ENCODE results near the gene KLK15.

KLK15 gene

DNA sequence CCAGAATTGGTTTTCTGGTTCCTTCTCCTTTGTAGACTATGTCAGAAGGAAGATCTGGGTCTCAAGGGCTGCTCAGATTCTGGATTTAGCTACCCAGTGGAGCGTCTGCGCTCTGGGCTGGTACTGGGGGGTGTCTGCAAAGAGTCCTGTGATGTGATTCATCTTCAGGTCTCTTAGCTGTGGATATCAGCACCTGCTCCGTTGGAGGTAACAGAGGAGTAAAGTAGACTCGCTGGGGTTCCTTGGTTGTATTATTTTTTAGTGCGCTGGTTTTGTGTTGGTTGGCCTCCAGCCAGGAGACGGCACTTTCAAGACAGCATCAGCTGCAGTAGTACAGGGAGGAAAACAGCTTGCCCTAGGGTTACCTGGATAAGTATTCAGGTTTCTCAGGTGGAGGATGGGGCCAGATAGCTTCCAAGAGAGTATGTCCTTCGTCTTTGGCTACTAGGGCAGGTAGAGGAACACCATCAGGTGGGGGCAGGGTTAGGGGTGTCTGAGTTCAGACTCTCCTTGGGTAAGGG lies 10.4 kb upstream of the KLK15 start:
- DNase-seq (ENCODE audit: low read depth) = no peak

DNA sequence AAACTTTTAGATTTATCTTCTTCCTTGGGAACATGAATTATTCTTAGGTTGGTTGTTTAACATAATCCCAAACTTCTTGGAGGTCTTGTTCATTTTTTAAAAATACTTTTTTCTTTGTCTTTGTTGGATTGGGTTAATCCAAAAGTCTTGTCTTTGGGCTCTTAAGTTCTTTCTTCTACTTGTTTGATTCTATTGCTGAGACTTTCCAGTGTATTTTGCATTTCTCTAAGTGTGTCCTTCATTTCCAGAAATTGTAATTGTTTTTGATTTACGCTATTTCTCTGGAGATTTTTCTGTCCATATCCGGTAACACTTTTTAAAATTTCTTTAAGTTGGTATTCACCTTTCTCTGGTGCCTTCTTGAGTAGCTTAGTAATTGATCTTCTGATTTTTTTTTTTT lies 9.8 kb upstream of the KLK15 start:
- DNase-seq (ENCODE audit: low read depth) = no peak

DNA sequence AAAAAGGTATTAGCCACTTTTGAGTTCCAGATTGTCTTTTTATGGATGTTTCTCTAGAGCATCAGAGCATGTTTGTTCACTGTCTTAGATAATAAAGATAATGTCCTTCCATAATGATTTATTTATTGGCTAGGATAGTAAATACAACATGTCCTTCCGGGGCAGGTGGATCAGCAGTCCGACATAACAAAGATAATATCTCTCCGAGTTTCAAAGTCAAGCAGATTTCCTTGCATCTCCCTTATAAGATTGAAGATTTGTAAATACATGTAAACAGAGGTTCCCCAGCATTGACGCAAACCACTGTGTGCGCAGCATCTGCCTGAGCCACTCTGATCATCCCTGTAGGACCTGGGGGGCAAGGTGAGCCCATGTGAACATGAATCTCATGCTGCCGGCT lies 8.8 kb upstream of the KLK15 start:
- no peak for DNase-seq (ENCODE audit: low read depth)

DNA sequence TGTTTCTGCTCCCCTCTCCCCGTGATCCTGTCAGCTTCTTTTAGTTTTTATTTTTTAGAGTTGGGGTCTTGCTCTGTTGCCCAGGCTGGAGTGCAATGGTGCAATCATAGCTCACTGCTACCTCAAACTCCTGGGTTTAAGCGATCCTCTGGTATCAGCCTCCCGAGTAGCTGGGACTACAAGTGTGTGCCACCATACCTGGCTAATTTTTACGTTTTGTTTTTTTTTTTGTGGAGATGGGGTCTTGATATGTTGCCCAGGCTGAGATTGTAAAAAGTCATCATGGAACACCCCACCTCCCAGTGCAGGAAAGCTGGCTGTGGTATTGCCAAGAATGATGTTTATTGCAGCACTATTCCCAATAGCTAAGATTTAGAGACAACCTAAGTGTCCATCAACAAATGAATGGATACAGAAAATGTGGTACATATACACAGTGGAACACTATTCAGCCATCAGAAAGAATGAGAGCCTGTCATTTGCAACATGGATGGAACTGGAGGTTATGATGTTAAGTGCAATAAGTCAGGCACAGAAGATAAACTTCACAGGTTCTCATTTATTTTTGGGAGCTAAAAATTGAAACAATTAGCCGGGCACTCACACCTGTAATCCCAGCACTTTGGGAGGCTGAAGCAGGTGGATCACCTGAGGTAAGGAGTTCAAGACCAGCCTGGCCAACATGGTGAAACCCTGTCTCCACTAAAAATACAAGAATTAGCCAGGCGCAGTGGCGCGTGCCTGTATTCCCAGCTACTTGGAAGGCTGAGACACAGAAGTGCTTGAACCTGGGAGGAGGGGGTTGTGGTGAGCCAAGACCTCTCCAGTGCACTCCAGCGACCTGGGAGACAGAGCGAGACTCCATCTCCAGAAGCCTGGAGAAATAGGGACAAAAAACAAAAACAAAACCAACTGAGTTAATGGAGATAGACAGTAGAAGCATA lies 6.6 kb upstream of the KLK15 start:
- DNase-seq (ENCODE audit: low read depth) = no peak

DNA sequence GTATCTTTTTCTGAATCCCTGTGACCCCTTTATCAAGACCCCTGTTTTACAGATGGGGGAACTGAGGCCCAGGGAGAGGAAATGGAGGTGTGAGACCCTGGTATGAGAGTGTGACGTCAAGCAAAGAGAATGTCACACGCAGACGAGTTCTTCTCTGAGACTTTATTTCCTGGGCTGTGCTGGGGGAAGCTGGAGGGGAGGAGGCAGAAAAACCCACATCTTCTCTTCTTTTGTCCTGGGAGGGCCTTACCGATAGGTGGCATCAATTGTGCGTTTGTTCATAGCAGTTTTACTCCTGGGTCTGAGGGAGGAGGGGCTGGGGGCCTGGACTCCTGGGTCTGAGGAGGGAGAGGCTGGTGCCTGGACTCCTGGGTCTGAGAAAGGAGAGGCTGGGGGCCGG lies 4.9 kb upstream of the KLK15 start:
- DNase-seq (ENCODE audit: low read depth) = no peak

DNA sequence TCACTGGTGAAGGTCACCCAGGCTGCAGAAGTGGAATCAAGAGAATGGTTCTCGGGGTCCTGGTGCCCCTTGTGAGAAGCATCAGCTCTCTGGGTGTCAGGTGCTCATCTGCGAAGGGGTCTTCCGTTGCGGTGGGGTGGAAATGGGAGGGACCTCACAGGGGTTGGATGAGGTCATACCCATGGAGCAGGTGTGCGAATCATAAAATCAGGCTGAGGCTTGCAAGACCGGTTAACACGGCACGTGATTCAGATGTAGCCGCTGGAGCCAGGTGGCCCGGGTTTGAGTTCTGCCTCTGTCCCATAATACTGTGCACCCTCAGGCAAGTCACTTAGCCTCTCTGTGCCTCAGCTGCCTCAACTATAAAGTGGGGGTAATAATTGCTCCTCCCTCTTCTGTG lies 3.9 kb upstream of the KLK15 start:
- no peak for DNase-seq (ENCODE audit: low read depth)

GRCh38 chr19:50836543-50837195 lies 3.3 kb upstream of the KLK15 start:
- DNase-seq (ENCODE audit: low read depth) = no peak

GRCh38 chr19:50835785-50836542 lies 2.6 kb upstream of the KLK15 start:
- peak; percentile 8 for DNase-seq (ENCODE audit: low read depth)

DNA sequence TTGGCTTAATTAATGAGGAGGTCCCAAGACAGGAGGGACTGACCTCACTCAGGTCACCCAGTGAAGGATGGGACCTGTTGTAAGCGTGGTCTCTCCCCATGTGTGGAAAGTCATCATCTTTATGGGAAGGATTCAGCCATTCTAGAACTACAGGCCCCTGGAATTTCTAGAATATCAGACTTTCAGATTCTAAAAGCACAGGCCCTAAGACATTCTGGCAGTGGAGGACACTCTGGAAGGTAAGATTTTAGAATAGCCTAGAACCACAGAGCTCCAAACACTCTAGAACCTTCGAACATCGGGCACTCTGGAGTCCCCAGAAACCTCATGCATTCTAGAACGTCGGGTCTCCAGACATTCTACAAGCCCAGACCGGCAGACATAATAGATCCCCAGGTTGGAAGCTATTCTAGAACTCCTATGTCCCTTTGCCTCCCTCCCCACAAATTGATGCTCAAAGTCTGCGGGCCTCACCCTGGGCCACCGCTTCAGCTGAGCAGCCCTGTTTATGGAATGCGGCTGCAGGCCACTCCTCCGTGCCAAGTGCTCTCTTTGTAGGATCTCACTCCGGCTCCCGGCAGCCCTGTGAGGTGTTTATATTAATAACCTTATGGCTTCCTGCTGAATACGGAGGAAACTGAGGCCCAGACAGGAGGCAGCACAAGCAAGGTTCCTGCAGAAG lies 1.9 kb upstream of the KLK15 start:
- no peak for DNase-seq (ENCODE audit: low read depth)

GRCh38 chr19:50833802-50834167 lies 411 bp upstream of the KLK15 start:
- no peak for DNase-seq (ENCODE audit: low read depth)

DNA sequence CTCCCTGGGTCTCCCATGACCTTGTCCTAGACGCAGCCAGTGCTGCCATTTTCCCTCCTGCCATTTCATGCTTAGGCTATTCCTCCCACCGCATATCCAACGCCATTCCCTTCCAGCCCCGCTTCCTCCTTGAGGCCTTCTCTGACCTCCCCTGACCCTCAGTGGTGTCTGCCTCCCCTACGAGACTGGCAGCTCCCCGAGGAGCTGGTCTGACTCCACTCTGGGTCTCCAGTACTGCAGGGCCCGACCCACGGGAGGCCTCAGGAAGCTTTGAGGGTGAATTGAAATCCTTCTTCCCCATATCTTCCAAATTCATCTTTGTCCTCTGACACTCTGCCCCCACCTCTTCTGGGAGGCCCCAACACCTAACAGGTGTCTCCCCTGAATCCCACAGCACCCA lies 708 bp downstream of the KLK15 start:
- DNase-seq (ENCODE audit: low read depth) = no peak

- no peak for DNase-seq (ENCODE audit: low read depth)
Measured at GRCh38 chr19:50831026-50831396, 2.4 kb downstream of the KLK15 start.

GRCh38 chr19:50830266-50831025 lies 2.9 kb downstream of the KLK15 start:
- DNase-seq (ENCODE audit: low read depth) = no peak

DNA sequence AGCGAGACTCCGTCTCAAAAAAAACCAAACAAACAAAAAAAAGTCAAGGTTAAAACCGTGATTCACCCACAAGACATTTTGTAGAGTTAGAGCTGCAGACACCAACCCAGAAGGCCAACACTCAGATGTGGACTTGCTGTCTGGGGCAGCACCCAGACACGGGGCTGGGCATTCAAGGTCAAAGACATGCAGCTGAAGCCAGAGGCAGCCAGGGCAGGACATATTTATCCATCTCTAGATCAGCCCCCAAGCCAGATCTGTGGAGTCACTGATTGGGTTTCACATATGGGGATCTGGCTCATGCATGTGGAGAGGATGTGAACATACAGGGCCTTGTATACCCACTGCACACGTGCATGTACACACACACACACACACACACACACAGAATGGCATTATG lies 3.6 kb downstream of the KLK15 start:
- DNase-seq (ENCODE audit: low read depth) = no peak

- no peak for DNase-seq (ENCODE audit: low read depth)
Measured at GRCh38 chr19:50827476-50827875, 5.9 kb downstream of the KLK15 start.

DNA sequence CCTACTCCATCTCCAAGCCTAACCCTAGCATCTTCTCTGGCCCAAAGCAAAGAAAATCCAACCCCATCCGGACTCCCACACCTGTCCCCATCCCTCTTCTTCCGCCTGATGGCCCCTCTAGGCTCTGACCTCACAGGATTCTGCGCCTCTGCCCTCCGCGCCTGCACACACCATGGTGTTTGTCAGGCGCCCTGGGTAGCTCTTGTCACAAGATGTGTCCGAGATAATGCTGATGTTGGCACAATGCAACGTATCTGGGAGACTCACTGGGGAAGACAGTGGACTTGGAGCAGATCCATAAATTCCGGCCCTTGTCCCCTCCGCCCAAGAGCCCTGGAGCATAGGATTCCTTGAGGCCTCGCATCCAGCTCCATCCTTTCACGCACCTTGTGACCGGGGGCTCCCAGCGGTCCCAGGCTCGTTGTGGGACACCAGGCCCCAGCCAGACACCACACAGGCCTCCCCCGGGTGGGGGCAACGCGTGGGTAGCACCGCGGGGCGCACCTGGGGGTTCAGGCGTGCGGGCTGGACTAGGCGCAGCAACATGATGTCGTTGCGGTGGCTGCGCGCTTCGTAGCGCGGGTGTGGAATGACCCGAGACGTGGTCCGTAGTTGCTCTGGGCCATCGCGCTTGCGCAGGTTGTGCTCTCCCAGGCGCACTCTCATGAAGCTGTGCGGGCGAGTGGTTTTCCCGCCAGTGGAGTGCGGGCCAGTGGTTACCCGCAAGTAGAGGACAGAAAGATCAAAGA lies 6.7 kb downstream of the KLK15 start:
- no peak for DNase-seq (ENCODE audit: low read depth)

- no peak for DNase-seq (ENCODE audit: low read depth)
Measured at GRCh38 chr19:50823389-50824042, 9.9 kb downstream of the KLK15 start, which contains the start of gene KLK1. Gene KLK1 (minus strand): TSS chr19:50823787. CDS start chr19:50823748, 39 bp downstream.

- DNase-seq (ENCODE audit: low read depth) = no peak
Measured at GRCh38 chr19:50822661-50823208, 10.6 kb downstream of the KLK15 start.

DNA sequence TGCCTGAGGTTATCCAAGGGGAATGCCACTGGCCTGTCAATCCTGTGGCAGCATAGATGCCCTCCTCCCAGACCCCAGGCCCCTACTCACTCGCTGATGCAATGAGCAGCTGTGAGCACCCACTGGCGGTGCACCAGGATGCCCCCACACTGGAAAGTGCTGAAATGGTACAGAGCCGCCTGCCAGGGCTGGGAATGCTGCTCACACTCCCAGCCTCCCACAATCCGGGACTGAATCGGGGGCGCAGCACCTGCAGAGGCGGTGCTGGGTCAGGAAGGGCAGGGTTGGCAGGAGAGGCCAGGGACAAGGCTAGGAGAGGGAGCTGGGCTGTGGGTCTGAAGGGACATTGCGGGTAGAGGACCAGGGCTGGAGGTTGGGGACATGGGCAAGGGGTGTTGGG lies 11.8 kb downstream of the KLK15 start:
- no peak for DNase-seq (ENCODE audit: low read depth)

GRCh38 chr19:50821248-50821612 lies 12.1 kb downstream of the KLK15 start:
- DNase-seq (ENCODE audit: low read depth) = no peak
